ENCODE measurements around the gene SPATS1. TPM values are rescaled to one million over a fixed set of nuclear protein-coding genes. Genes with fewer than 3 reads are reported as not detected.
"Not testable (repeated sequence)": the region's sequence is repeated elsewhere in the genome, so short reads cannot be mapped to it uniquely, and the experiment has no call there.

Gene SPATS1
- total RNA-seq, 1 experiment from 2014 or later = not detected

DNA sequence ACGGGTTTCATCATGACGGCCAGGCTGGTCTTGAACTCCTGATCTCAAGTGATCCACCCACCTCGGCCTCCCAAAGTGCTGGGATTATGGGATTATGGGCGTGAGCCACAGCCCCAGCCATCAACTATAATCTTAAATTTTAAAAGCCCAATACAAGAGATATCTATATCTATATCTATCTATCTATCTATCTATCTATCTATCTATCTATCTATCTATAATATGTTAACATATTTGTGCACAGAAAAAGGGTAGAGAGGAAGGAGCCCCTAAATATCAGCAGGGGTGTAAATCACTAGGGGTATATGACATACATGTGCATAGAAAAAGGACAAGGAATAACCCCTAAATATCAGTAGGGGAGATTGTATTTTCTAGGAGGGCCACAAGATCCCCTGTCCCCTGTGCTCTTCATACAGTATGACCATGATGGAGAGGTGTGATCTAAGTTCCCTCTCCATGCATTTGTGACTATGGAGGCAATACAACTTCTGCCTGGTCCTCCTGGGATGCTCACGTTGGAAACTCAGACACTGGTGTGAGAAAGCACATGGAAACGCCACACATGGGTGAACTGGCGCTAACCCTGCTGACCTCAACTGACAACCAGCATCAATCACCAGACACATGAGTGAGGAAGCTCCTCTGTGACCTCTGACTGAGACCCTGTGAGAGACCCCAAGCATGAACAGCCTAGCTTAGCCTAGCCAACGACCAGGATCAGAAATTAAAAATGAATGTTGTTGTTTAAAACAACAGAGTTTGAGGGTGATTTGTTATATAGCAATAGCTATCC is 1.2 kb upstream of the SPATS1 start:
- no peak for DNase-seq (ENCODE audit: low read depth)

DNA sequence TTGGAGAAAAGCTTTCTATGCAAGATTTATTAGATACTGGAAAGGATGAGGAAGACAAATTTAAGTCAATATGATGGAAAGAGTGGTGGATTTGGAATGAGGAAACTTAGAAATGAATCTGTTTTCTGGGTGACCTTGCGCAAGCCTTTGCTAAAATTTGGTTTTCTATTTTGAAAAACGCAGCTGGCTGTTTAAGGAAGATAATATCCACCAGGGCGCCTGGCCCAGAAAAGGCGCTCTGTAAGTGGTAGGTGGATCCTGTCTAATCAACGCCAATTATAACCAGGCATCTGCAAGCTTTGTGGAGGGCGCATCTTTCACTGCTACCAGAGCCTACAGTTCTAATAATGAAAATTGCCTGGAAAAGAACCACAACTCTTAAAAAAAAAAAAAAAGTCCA is 398 bp upstream of the SPATS1 start:
- no peak for DNase-seq (ENCODE audit: low read depth)

DNA sequence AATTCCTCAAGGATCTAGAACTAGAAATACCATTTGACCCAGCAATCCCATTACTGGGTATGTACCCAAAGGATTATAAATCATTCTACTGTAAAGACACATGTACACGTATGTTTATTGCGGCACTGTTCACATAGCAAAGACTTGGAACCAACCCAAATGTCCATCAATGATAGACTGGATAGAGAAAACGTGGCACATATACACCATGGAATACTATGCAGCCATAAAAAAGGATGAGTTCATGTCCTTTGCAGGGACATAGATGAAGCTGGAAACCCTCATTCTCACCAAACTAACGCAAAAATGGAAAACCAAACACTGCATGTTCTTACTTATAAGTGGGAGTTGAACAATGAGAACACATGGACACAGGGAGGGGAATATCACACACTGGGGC is 4.4 kb downstream of the SPATS1 start:
- DNase-seq (ENCODE audit: low read depth) = not testable (repeated sequence)

DNA sequence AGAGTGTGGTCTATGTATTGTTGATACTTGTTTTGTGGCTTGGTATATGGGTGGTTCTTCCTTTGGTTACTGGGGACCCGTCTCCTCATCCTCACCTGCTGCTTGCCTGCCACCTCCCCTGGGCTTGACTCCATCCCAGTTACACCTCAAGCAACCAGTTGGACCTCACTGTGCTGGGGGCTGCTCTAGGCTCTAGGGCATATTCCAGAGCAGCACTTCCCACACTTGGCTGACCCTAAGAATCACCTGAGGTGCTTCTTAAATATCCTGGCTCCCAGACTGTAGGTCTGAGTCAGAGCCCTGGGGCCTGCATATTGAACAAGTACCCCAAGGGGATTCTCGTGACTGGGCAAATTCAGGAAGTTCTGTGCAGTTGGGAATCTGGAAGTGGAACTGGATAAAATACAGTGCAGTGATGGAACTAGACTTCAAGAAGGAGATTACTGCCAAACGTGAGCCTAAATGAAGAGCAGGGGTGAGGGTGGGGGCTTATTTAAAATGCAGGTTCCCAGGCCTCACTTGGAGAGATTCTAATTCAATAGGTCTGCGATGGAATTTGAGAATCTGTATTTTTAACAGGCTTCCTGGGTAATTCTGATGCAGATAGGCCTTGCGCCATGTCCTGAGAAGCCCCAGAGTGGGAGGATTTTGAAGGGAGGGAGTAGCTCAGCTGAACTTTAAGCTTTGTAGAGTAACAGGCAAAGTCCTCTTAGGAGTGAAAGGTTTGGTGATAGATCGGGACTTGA is 7.6 kb downstream of the SPATS1 start:
- DNase-seq (ENCODE audit: low read depth) = no peak

DNA sequence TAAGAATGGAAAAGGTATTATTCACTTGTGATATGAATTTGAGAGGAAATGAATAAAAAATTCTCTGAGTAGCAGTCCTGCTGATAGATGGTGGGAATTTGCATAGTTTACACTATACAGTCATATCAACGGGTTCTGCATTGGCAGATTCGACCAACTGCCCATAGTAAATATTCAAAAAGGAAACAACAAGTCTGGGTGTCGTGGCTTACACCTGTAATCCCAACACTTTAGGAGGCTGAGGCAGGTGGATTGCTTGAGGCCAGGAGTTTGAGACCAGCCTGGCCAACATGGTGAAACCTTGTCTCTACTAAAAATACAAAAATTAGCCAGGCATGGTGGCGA is 8.2 kb downstream of the SPATS1 start:
- not testable (repeated sequence) for DNase-seq (ENCODE audit: low read depth)

DNA sequence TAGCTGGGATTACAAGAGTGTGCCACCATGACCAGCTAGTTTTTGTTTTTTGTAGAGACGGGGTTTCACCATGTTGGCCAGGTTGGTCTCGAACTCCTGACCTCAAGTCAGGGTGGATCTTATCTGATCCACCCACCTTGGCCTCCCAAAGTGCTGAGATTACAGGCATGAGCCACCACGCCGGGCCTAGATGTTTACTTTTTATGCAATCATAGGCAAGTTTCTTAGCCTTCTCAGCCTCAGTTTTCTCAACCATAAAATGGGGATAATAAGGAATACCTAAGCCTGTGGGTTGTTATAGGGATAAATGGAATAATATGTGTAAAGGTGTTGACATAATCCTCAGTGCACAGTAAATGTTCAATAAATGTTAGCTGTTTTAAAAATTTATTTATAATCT is 9.8 kb downstream of the SPATS1 start:
- DNase-seq (ENCODE audit: low read depth) = no peak

DNA sequence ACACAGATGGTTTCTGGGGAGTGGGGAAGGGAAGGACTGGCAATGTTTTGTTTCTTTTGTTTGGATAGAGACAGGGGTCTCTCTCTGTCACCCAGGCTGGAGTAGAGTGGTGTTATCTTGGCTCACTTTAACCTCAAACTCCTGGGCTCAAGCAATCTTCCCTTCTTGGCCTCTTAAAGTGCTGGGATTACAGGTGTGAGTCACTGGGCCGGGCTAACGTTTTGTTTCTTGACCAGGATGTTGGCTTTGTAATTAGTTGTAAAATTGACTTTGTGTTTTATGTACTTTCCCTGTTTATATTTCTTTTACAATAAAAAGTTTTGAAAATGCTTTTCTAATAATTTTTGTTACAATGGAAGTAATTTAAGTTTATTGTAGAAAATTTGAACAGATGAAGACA is 10.9 kb downstream of the SPATS1 start:
- peak; percentile 53 for DNase-seq (ENCODE audit: low read depth)

DNA sequence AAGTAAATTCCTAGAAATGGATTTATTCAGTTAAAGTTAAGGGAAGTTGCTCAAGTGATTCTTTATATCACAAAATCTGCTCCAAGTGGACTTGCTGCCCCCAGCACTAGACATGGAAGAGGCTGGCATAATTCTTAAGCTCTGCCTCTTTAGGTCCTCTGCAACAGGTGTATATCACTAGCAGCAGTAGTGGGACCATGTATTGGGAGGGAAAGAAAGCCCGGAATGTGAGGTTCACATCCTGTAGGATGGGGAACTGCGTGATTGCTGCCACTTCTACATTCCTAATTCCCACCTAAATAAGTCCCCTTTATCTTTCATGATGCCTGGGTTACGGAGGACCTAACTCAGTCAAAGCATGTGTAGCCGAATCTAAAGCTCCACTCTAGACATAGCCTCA is 13.2 kb downstream of the SPATS1 start:
- DNase-seq (ENCODE audit: low read depth) = no peak

DNA sequence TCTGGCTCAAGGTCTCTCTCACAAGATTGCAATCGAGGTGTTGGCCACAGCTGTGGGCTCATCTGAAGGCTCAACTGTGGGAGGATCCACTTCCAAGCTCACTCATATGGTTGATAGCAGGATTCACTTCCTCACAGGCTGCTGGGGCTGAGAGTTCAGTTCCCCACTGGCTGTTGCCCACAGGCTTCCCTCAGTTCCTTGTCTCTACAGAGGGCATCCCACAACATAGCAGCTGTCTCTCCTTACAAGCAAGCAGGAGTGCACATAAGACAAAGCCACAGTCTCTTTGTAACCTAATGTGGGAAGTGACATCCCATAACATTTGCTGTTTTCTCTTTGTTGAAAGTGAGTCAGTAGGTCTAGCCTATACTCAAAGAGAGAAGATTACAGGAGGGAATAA is 14.0 kb downstream of the SPATS1 start:
- DNase-seq (ENCODE audit: low read depth) = no peak

DNA sequence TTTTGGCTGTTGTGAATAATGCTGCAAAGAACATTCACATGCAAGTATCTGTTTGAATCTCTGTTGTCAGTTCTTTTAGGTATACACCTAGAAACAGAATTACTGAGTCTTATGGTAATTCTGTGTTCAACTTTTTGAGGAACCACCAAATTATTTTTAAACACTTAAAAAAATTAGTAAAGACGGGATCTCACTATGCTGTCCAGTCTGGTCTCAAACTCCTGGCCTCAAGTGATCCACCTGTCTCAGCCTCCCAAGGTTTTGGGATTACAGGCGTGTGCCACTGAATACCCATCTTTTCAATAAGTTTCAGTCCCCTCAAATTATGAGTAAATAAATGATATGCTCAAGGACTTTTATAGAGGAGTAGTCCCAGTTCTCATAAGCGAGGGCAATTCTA is 17.5 kb downstream of the SPATS1 start:
- no peak for DNase-seq (ENCODE audit: low read depth)

DNA sequence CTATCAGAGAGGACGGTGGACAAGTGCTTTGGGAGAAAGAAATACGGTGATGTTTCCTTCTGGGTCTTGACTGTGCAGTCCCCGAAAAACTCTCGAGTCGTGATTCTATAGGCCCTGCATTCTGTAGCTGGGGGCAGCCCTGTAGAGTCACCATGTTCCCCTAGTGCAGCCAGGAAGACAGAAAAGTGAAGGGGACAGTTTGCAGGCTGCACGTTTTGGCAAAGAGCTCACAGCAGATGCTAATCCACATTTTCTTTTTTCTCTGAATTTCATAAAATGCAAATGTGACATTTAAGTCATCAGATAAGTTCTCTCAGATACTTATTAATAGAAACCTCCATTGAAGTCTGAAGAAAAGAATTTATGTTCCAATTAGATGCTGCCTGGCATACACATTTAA is 19.5 kb downstream of the SPATS1 start:
- DNase-seq (ENCODE audit: low read depth) = no peak

DNA sequence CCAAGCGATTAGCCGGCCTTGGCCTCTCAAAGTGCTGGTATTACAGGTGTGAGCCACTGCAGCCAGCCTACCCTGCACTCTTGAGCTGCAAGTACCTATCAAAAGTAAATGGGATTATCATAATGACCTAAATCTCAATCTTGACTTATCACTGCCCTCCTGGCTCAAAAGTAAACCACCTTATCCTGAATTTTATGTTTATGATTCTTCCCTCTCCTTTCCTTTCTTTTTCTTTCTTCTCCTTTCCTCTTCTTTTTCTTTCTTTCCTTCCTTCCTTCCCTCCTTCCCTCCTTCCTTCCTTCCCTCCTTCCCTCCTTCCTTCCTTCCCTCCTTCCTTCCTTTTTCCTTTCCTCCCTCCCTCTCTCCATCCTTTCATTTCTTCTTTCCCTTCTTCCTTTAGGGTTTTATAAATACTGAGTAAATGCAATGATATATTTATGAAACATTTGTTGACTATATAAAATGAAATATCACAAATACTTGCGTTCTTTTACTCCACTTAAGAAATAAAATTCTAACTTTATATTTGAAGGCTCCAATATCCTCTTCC is 21.0 kb downstream of the SPATS1 start:
- DNase-seq (ENCODE audit: low read depth) = no peak

DNA sequence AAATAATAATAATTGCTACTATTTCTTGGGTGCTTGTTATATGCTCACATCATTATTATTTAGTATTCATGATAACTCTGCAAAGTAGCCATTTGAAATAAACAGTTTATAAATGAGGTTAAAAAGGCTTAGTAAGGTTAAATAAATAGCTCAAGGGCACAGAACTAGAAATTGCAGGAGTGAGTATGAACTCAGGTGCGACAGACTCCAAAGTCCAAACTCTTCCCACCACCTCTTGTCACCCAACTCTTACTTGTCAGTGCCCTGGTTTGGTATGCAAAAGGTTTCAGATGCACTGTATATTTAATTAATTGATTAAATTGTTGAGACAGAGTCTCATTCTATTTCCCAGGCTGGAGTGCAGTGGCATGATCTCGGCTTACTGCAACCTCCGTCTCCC is 24.3 kb downstream of the SPATS1 start:
- DNase-seq (ENCODE audit: low read depth) = no peak

DNA sequence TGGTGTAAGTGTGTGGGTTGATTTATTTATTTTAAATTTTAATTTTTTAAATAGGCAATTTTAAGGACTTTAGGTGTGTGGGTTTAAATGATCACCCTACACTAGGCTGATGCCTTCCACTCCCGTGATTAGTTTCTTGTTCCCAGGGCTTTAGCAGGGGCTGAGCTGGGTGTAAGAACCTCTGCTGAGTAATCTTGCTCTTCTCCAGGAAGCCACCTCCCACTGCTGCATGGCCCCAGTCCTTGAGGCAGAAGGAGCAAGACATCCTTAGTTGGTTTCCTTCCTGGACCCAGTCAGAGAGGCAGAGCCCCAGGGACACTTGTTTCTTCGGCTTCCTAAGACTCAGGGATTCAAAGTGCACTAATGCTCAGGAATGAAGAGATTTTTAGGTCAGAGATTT is 25.2 kb downstream of the SPATS1 start:
- DNase-seq (ENCODE audit: low read depth) = peak; percentile 13

DNA sequence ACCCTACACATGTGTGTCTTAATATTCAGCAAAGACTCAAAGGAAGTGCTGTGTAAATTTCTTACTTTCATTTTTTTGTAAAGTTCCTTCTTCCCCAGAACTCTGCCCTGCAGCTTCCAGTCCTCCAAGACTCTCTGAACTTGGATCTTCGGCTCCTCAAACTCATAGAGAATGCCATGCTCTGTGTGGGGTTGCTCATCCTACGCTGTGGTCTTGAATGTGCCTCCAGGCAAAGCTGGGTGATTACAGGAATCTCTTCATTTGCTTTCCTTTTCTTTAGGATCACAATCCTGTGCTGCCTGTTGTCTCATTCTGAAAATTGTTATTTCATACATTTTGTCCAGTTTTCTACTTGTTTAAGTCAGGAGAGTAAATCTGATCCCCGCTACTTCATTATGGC is 30.6 kb downstream of the SPATS1 start:
- peak; percentile 42 for DNase-seq (ENCODE audit: low read depth)

DNA sequence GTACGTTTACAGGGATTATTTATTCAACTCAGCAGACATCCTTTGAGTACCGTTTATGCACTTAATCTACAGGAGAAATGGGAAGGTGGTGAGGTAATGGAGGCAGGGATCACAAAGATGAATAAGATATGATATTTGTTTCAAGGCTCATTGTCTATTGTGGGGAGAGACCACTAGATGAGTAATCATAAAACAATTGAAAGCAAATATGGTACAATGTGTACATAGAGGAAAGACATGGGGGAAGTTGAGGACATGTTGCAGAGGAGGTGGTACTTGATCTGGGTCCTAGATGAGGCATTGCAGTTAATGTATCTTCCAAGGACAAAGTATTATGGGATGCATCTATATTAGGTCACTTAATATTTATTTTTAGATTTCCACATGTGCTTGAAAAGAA is 31.3 kb downstream of the SPATS1 start:
- peak; percentile 21 for DNase-seq (ENCODE audit: low read depth)

DNA sequence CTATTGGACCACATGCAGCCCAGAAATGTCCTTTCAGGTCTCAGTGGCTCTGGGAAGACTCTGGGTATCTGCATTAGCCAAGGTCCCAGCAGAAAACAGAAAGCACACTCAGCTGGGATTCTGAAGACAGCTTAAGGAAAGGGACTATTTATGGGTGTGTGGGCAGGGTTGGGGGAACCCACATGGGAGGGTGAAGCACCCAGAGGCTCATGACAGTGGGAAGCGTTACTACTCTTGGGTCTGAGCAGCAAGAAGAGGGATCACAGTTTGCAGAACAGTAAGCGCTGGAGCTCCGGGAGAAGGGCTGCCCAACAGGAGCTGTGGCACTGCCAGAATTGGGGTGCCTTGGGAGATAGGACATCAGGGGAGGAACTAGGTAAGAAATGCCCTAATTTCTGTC is 32.6 kb downstream of the SPATS1 start:
- DNase-seq (ENCODE audit: low read depth) = no peak

DNA sequence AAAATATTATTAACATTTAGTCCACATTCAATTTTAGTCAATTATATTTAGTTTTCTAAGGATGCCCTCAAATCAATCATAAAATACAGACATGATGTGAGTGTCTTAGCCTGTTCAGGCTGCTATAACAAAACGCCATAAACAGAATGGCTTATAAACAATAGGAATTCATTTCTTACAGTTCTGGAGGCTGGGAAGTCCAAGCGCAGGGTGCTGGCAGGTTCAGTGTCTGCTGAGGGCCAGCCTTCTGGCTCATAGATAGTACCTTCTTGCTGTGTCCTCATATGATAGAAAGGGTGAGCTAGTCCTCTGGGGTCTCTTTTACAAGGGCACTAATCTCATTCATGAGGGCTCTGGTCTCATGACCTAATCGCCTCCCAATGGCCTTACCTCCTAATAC is 35.0 kb downstream of the SPATS1 start:
- no peak for DNase-seq (ENCODE audit: low read depth)

DNA sequence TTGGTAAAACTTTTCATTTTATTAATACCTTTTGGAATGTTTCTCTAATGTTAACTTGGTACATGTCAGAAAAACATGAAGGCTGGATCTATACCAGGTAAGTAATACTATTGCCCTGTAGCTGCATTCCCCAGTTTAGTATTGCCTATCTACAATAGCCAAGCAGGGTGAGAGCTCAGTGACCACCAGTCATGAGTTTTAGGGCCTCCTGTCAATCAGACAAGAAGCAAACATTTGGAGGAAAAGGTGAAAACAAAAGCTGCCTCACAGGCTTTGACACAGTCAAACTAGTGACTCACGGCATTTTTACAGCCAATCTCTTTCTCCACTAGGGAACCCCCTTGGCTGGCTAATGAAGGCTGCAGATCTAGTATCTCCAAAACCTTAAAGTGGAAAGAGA is 35.5 kb downstream of the SPATS1 start:
- DNase-seq (ENCODE audit: low read depth) = no peak

DNA sequence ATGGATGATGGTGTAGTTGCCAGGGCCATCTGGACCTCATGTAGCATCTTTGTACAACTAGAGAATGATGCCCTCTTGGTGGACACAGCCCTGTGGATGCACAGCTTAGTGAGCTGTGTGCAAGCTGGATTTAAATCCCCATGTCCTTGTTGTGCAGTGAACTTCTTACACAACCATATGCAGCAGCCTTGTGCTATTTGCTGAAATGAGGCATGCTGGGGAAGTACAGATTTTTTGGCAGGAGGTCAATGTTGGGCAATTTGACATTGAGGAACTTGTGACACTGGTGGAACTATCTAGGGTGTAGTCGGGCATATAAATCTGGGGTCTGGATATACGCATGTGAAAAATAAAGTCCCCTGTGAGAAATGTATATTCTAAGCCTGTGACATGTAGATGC is 39.3 kb downstream of the SPATS1 start:
- no peak for DNase-seq (ENCODE audit: low read depth)

DNA sequence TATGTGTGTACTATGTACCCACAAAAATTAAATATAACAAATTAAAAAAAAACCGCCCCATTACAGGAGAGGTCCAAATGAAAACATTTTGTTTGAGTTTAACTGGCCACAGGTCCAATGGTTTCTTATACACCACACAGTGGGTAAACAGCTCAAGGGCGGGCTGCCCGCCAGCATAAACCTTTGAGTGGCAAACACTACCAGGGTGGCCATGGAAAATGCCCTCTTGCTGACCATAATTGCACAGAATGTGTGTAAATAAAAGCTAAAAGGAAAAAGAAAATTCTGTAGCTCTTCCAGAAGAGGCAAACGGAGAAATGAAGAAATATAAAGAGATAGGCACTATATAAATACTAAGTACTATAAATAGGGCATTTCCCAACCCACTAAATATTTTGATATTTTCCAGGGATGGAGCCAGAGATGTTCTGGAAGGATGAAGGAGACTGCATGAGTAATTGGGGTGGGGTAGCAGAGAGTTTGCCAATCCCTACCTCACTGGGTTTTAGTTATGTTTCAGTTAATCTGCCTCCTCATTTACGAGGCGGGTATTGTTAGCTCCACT is 44.0 kb downstream of the SPATS1 start:
- peak; percentile 13 for DNase-seq (ENCODE audit: low read depth)

DNA sequence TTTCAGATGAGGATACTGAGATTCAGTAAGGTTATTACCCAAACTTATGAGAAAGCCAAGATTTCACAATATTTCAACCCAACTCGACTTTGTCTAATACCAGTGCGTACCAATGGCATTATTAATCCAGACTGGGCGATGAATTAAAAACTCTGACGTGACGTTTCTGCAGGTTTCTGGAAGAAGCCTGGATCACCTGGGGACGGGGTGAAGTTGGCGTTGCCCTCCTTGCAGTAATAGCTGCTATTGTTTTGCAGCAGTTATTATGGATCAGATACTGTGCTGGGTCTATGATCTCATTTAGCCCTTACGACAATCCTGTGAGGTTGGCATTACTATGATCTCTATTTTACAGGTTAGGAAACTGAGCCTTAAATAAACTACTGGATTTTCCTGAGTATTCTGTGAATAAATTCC is 44.5 kb downstream of the SPATS1 start:
- DNase-seq (ENCODE audit: low read depth) = peak; percentile 12

All from Daoy (cell line).